HG03139 (cell line): ENCODE results near the gene NXN.
"Not testable (repeated sequence)": the region's sequence is repeated elsewhere in the genome, so short reads cannot be mapped to it uniquely, and the experiment has no call there.

Experiments
- ATAC-seq: cut with Tn5 transposase; IDR thresholded peaks from one replicate; pipeline ENCODE4 v1.9.1; 2021; ENCODE audit not compliant: unreplicated experiment

The NXN gene

GRCh38 chr17:787641-788221, 191.8 kb downstream of the NXN start:
- ATAC-seq: no peak

DNA sequence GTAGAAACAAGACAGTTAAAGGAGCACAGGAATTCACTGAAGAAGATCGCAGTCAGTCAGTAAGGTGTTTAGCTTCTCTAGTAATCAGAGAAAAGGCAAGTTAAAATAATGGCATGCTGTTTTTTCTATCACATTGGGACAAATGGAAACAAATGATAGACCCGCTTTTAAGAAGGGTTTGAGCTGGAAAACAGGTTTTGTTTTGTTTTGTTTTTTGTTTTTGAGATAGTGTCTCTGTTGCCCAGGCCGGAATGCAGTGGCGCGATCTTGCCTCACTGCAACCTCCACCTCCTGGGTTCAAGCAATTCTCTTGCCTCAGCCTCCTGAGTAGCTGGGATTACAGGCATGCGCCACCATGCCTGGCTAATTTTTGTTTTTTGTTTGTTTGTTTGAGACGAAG, 193.7 kb downstream of the NXN start:
- ATAC-seq: not testable (repeated sequence)

GRCh38 chr17:784143-784542, 195.4 kb downstream of the NXN start:
- ATAC-seq: no peak

DNA sequence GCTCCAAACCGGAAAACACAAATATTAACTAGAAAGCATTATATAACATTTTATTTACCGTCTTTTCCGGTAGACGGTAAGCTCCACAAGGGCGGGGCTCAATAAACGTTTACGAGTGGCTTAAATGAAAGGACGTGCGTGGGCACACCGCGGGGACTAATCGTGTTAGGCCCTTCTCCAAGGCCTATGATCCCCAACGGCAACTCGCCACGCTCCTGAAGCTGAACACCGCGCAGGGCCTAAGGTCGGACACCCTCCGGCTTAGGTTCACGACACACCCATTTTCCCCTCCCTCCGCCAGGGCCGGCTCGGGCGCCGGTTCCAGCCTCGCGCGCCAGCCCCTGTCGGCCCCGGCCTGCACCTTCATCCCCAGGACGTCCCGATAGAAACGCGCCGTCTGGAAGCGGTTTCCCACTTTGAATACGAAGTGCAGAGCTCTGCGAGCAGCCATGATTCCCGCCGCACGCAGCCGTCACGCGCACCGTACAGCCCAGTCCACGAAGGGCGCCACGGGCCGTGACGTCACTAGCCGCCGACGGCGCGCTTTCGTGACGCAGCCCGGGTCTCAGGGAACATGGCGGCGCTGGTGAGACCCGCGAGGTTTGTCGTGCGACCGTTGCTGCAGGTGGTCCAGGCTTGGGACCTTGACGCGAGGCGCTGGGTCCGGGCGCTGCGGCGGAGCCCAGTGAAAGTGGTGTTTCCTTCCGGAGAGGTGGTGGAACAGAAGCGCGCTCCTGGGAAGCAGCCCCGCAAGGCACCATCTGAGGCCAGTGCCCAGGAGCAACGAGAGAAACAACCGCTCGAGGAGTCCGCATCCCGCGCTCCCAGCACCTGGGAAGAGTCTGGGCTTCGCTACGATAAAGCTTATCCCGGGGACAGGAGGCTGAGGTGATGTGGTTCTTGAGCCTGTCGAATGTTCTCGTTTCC, 197.5 kb downstream of the NXN start, which contains the start of the genes GLOD4 and MRM3:
Gene GLOD4 (minus strand): TSS at position 476 of the 927 bp plus-strand sequence. CDS start 25 bp downstream, at position 451.
Gene MRM3 (plus strand): TSS at position 549 of the 927 bp plus-strand sequence. CDS start 26 bp downstream, at position 575.
- ATAC-seq: peak; percentile 79

GRCh38 chr17:778096-778495, 201.5 kb downstream of the NXN start:
- no peak for ATAC-seq

DNA sequence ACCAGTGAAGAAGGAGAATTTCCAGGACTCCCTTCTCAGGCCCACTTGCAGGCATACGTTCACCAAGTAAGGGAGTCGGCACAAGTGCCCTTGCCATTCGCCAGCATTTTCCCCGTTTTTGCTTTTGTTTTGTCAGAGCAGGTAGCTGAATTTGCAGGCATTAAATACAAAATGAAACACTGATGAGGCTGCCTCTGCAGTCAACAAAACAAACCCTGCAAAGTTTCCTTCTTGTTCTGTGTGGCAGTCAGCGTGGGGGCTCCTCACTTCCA, 205.3 kb downstream of the NXN start:
- no peak for ATAC-seq

DNA sequence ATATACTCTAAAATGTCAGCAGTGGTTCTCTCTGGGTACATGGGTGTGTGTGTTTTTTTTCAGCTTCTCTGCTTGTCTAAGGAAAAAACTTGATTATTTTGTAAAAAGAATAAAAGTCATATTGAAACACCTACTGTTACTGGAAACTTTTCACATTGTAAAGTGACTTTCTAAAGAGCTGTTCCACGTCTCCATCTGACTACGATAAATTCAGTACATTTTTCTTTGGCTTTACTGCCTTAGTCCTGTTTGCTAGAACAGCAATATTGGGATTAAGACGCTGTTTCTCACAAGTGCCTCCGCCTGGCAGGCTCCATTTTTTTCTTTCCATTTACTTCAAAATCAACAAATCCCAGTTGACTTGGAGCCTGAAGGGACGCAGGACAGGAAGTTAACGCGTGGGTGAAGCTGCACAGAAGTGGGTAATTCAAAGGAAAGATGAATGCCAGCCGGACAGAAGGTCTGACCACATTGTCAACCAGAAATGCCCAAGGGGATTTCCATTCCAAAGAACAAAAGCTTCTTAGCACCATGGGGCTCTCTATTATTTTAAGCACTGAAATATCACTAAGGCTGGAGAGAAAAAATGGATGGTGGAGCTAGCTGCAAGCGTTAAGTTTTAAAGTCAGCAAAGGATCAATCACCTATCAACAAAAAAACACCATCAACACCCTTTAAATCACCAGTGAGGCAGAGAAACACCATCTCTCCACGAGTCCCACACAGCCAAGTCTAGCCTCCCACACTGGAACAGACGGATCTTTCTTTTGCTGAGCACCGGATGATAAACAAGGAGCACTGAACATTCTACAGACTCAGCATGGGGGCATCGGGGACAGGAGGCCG, 205.9 kb downstream of the NXN start:
- ATAC-seq: no peak

- ATAC-seq: no peak
Observed at GRCh38 chr17:773016-773415, 206.6 kb downstream of the NXN start.

DNA sequence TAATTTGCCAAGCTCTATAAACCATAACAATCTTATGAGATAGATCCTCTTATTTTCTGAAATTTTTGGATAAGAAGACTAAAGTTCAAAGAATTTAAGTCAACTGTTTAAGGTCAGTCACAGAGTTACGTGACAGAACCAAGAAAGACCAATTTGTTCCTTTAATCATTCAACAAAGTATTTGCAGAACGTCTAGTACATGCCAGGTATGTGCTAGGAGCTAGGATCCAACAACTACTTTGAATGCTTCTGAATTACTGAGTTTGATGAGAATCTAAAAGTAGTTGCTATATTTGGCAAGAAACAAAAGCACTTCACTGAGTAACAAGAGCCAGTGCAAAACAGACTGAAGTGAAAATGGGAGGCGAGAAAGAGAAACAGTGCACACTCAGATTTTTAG, 212.5 kb downstream of the NXN start:
- no peak for ATAC-seq

- no peak for ATAC-seq
Observed at GRCh38 chr17:760371-760770, 219.2 kb downstream of the NXN start.

DNA sequence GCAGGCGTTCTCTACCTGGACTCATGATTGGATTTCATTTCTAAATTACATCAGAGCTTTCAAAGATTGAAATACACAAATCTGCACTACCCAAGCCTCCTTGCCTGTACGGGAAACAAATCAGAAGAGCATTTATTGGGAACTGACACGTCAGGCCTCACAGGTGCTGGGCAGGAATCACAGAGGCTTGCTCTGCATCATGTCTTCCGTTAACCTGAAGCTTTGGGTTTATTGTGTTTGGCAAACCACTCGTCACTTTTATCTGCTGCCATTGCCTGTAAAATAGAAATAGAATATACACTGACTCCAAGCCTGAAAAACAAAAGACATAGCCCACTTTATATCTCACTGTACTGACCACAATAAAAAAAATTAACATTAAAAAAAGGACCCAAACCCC, 219.6 kb downstream of the NXN start:
- ATAC-seq: no peak

- ATAC-seq: not testable (repeated sequence)
Observed at GRCh38 chr17:756010-756567, 223.5 kb downstream of the NXN start.

DNA sequence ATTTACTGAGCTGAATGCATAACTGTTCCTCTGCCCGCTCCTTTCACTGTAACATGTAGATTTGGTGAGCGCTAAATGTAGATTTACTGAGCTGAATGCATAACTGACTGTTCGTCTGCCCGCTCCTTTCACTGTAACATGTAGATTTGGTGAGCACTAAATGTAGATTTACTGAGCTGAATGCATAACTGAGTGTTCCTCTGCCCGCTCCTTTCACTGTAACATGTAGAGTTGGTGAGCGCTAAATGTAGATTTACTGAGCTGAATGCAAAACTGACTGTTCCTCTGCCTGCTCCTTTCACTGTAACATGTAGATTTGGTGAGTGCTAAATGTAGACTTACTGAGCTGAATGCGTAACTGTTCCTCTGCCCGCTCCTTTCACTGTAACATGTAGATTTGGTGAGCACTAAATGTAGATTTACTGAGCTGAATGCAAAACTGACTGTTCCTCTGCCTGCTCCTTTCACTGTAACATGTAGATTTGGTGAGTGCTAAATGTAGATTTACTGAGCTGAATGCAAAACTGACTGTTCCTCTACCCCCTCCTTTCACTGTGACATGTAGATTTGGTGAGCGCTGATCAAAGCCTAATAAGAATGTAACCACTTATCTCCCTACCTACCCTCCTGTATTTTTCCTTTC, 224.1 kb downstream of the NXN start:
- ATAC-seq: not testable (repeated sequence)

- ATAC-seq: no peak
Observed at GRCh38 chr17:753418-753817, 226.2 kb downstream of the NXN start.

DNA sequence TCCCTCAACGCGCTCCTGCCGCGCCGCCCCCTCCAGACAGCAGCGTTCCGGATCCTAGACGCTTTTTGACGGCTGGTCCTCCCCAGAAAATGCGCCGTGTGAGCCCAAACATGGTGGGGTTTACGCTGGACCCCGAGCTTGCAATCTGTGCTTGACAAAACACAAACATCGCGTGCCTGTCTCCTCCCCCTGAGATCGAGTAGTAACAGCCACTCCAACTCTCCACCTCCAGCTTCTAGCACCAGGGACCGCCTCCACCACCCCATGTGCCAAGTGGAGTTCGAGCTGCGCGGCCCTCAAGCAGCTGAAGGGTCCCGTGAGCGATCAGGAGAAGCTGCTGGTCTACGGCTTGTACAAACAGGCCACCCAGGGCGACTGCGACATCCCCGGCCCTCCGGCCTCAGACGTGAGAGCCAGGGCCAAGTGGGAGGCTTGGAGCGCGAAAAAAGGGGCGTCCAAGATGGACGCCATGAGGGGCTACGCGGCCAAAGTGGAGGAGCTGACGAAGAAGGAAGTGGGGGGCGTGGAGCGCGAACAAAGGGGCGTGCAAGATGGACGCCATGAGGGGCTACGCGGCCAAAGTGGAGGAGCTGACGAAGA, 226.9 kb downstream of the NXN start:
- no peak for ATAC-seq

DNA sequence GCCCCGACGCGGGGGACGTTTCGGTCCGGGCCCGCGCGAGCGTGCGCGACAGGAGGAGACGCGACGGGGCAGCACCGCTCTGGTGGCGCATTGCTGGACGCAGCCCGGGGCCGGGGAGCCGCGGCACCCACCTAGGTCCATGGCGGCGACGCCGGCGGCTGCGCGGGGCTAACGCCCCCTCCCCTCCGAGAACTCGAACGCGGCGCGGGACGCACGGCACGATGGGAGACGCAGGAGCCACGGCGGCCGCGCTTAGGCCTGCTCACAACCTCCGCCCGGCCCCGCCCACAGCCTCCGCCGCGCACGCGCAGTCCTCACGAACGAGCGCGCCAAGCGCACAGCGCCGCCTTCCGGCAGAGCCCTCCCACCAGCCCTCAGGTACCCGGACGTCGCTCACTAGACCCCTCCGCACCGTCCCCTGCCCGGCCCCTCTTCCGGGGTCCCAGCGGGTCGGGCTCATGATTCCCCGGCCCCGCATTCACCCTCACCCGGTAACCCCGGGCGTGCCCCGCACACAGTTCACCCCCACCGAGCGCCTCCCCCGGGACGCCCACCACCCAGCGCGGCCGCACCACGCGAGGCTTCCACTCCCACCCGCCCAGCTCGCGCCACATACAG, 227.5 kb downstream of the NXN start, which contains the start of gene GEMIN4:
Gene GEMIN4 (minus strand): TSS at position 263 of the 618 bp plus-strand sequence. CDS start 122 bp downstream, at position 141.
- peak; percentile 68 for ATAC-seq

- peak; percentile 35 for ATAC-seq
Observed at GRCh38 chr17:751269-752001, 228.1 kb downstream of the NXN start.

- ATAC-seq: no peak
Observed at GRCh38 chr17:750431-751037, 229.0 kb downstream of the NXN start.

GRCh38 chr17:749359-749758, 230.2 kb downstream of the NXN start:
- ATAC-seq: not testable (repeated sequence)
